Stimulated activated CD8-positive, alpha-beta memory T cell treated with anti-CD3 and anti-CD28 coated beads, Interleukin-7, amount 100 ng/mL, for 48 hours (primary cell): ENCODE results near the gene SMG6.

Experiments used
- DNase-seq, 2 donors: peaks; one replicate each; pipeline ENCODE4 v3.0.0-alpha.2; 2020; ENCODE audit warnings: low read depth in 1 of 2; ENCODE audit errors: extremely low read depth in 1 of 2

Gene SMG6

DNA sequence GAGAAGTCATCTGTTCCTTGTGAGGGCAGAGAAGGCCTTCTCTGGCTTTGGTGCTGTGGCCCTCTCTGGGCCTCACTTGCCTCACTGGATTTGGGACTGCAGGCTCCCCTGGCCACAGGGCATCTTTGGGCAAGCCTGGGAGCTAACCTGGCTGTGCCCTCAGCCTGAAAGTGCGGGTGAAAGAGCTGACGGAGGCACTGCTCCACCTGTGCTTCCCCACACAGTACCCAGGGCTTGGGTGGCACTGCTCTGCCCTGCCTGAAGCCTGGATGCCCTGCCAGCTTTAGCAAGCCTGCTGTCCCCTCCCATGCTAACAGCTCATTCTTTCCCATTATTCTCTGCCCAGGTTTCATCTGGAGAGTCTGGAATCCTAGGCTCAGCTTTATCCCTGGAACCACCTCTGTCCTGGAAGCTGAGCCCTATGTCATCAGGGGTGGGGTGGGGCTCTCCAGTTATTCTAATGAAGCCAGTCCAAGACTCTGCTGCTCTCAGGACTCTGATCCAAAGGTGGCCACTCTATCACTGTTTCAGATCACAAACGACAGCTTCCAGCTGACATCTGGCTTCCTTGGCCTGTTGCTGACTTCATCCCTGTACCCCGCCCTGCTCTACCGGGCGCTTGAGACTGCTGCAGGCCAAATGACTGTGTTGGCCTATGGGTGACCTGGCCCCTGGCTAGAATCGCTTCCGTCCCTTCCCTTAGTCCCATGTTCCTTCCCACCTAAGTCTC is 219.4 kb downstream of the SMG6 start:
- DNase-seq: no peak

DNA sequence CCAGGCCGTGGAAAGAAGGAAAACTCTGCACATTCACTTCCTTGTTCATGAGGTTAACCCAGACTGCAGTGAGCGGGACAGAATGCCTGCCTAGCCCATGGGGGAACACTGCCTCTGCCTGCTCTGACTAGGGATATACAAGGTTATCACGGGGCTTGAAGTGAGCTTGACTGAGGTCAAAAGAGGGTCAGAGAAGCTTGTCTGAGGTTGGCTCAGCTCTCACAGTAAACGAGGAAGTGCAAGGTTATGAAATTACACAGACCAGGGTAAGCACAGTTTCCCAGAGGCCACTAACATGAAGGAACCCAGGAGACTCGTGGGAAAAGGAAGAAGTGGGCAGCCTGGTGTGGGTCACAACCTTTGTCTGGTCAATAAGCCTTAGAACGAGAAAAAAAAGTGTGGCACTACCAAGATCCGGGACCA is 220.0 kb downstream of the SMG6 start:
- no peak for DNase-seq

- DNase-seq: no peak
Observed at GRCh38 chr17:2082003-2082781, 221.4 kb downstream of the SMG6 start.

DNA sequence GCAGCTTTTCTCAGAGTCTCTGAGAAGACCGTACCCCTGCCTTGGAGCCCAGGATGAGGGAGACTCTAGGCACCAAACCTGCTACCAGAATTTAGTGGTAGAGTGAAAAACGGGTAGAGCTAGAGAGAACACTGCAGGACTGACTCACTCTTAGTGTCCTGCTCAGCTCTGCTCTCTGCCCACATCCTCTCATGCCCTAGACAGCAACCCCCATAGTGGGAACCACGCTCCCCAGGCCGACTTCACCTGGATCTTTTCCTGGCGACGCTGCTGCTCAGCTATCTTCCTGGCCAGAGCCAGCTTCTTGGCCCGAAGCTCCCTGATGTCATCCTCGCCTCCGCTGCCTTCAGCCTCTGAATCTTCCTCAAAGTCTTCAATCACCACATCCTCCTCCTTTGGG is 222.0 kb downstream of the SMG6 start:
- no peak for DNase-seq

- DNase-seq: no peak
Observed at GRCh38 chr17:2077040-2077439, 226.5 kb downstream of the SMG6 start.

- DNase-seq: no peak
Observed at GRCh38 chr17:2076087-2076984, 227.2 kb downstream of the SMG6 start.

DNA sequence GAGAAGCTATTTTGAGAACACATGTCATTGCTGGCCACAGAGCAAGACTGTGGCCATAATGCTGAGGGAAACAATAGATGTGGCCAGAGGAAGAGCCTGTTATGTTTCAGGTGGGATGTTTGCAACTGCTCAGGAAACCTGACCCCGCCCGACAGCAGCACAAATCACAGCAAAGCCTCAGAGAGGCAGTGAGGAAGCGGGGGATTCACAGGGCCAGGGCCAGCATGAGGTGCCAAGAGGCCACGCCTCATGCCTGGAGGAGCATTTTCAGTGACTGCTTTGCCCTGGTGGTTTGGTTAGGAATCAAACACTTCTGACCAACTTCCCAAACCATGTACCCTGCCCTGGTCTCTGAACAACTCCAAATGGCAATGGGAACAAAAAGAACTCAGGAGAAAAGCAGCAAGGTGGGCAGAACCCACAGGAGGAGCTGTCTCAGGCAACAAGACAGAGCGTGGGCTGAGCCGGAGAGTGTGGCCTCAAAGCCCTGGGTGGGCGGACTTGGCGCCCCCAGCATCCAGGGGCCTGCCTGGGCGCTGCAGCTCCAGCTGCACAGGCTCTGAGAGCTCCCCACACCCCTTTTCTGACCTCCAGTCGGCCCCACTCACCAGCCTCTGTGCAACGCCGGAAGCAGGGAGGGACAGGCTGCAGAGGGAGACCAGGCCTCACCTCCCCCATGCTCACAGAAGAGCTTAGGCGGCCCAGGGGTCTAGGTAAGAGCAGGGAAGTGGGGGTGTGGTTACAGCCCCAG is 228.1 kb downstream of the SMG6 start:
- no peak for DNase-seq

GRCh38 chr17:2074919-2075318 is 228.7 kb downstream of the SMG6 start:
- DNase-seq: no peak

GRCh38 chr17:2071455-2072281 is 231.9 kb downstream of the SMG6 start:
- no peak for DNase-seq

GRCh38 chr17:2071024-2071385 is 232.6 kb downstream of the SMG6 start:
- no peak for DNase-seq

GRCh38 chr17:2070241-2071023 is 233.2 kb downstream of the SMG6 start:
- DNase-seq: peak in 1 of 2 donors; percentile 87

DNA sequence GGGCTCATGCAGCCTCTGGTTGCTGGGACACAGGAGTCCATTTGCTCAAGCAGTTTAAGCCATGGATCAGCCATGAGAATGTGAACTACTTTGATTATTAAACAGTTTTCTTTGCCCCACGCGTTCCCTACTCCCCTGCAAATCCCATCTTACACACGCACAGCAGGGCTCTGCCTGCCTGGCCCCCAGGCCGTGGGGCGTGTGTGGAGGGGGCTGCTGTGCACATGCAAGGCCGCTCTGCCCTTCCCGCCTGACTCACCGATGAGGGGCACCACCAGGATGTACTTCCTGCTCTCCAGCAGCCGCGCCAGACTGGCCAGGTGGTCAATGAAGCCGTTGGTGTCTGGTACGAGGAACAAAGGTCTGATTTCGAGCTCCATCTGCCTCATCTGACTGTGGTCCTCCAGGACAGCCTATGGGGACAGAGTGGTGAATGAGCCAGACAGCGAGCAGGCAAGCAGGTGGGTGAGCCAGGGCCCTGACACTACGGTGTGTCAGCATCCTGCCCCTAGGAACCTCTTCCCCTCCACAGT is 235.0 kb downstream of the SMG6 start:
- peak in 1 of 2 donors; percentile 50 for DNase-seq

DNA sequence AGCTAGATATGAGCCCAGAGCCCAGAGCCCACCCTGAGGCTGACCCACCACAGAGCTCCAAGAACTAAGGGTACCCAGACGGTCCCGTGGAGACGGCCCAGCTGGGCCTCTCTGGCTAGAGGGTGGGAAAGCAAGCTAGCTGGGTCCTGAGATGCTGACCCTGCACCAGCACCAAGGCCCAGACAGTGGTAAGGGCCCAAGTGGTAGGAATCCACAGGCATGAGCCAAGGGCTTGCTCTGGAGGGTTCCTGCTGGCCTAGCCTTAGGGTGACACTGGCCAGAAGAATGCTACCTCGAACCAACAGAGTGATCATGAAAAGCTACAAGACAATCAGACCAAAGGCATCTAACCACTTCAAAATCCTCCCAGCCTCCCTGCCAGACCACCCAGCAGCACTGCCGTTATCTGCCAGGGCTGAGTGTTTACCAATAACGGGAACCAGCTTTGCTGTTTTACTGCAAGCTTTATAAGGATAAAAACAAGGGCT is 235.5 kb downstream of the SMG6 start:
- no peak for DNase-seq

GRCh38 chr17:2067608-2068024 is 236.0 kb downstream of the SMG6 start:
- DNase-seq: no peak

GRCh38 chr17:2067048-2067561 is 236.5 kb downstream of the SMG6 start:
- DNase-seq: no peak

DNA sequence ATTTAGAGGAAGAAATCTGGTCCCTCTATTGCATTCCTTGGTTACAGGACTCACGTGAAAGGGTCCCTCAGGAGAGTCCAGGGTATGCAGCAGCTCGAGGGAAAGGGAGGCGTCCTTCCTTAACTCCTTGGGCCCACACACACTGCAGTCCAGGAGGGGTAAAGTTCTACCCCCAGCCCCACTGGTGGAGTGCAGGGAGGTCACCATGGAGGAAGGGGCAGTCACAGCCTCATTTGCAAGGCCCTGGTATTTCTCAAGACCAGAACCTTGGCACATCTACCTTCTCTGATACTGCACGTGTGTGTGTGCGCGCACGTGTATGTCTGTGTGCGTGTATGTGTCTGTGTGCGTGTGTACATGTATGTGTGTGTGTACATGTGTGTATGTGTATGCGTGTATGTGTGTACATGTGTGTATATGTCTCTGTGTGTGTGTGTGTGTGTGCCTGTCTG is 237.6 kb downstream of the SMG6 start:
- DNase-seq: no peak

- peak in 1 of 2 donors; percentile 63 for DNase-seq
Observed at GRCh38 chr17:2064980-2065785, 238.4 kb downstream of the SMG6 start.
